HK-2 (cell line): ENCODE measurements around the gene COLEC12.
A peak's percentile ranks its signal among the peaks of the same experiment; 100 is the strongest.

Experiments
- DNase-seq: peaks from one replicate; pipeline ENCODE4 v3.0.0-alpha.2; 2018; ENCODE audit not compliant: unreplicated experiment

Gene COLEC12

GRCh38 chr18:506264-506663 lies 5.8 kb upstream of the COLEC12 start:
- no peak for DNase-seq

- DNase-seq = no peak
These were observed 5.1 kb upstream of the COLEC12 start for GRCh38 chr18:505483-506122.

- no peak for DNase-seq
These were observed 859 bp upstream of the COLEC12 start for GRCh38 chr18:501406-501714.

GRCh38 chr18:499776-500631 lies 497 bp downstream of the COLEC12 start:
- peak; percentile 8 for DNase-seq

GRCh38 chr18:498931-499775 lies 1.3 kb downstream of the COLEC12 start:
- DNase-seq = peak; percentile 35

GRCh38 chr18:497688-498087 lies 2.8 kb downstream of the COLEC12 start:
- no peak for DNase-seq

GRCh38 chr18:495452-495851 lies 5.0 kb downstream of the COLEC12 start:
- no peak for DNase-seq

- no peak for DNase-seq
These were observed 5.5 kb downstream of the COLEC12 start for GRCh38 chr18:495017-495416.

- DNase-seq = no peak
These were observed 6.2 kb downstream of the COLEC12 start for GRCh38 chr18:493986-494983.

- DNase-seq = no peak
These were observed 8.1 kb downstream of the COLEC12 start for GRCh38 chr18:492451-492850.

- no peak for DNase-seq
These were observed 9.9 kb downstream of the COLEC12 start for GRCh38 chr18:490624-491023.

- DNase-seq = no peak
These were observed 10.5 kb downstream of the COLEC12 start for GRCh38 chr18:490024-490366.

GRCh38 chr18:489244-490023 lies 11.1 kb downstream of the COLEC12 start:
- DNase-seq = no peak

GRCh38 chr18:486929-487740 lies 13.4 kb downstream of the COLEC12 start:
- no peak for DNase-seq

- no peak for DNase-seq
These were observed 15.6 kb downstream of the COLEC12 start for GRCh38 chr18:484749-485464.

GRCh38 chr18:478681-479080 lies 21.8 kb downstream of the COLEC12 start:
- no peak for DNase-seq

- DNase-seq = no peak
These were observed 22.9 kb downstream of the COLEC12 start for GRCh38 chr18:477565-477964.

- DNase-seq = no peak
These were observed 24.2 kb downstream of the COLEC12 start for GRCh38 chr18:476251-476664.
